AG04449 (cell line): ENCODE measurements around the gene TXNDC2.

Experiments used
- CTCF ChIA-PET: fragments of 350-600 bp; formaldehyde crosslinking; extraction: SDS; loops from one replicate; lab custom pipeline; 2021; ENCODE audit warnings: antibody characterized with exemption; lab: Yijun Ruan, JAX
- POLR2A ChIA-PET: fragments of 400-600, 350-600 bp; formaldehyde crosslinking; extraction: SDS; loops from one replicate; lab custom pipeline; 2020; ENCODE audit warnings: antibody characterized with exemption, inconsistent platforms; lab: Yijun Ruan, JAX
- DNase-seq: peaks from one replicate; pipeline ENCODE4 v3.0.0-alpha.2; 2010; ENCODE audit warnings: low read depth, low spot score
- H3K4me3 ChIP-seq: 2 replicates; pipeline ENCODE4 v1.5.1; 2011; ENCODE audit warnings: low read depth, mild to moderate bottlenecking, control low read depth, low read length
- CTCF ChIP-seq: IDR thresholded peaks from one replicate; pipeline ENCODE4 v1.5.1; 2011; ENCODE audit warnings: mild to moderate bottlenecking, moderate library complexity, low read length, control low read depth, inconsistent platforms; ENCODE audit not compliant: insufficient read depth; ENCODE audit errors: missing control alignments

Gene TXNDC2

GRCh38 chr18:9916808-9917207 is 31.0 kb downstream of the TXNDC2 start:
- POLR2A ChIA-PET, result no interaction called here
- CTCF ChIA-PET, result no interaction called here
- TF ChIP-seq CTCF, result no peak
- no peak for DNase-seq
- no peak overlapping the region for H3K4me3 ChIP-seq

GRCh38 chr18:9918016-9918680 is 32.4 kb downstream of the TXNDC2 start:
- ChIA-PET CTCF (no interaction called here), POLR2A (no interaction called here)
- H3K4me3 ChIP-seq, result no peak overlapping the region
- DNase-seq, result no peak
- no peak for TF ChIP-seq CTCF

GRCh38 chr18:9919564-9920232 is 33.9 kb downstream of the TXNDC2 start:
- no peak for DNase-seq
- H3K4me3 ChIP-seq, result no peak overlapping the region
- ChIA-PET POLR2A (no interaction called here), CTCF (no interaction called here)
- TF ChIP-seq CTCF, result no peak

- DNase-seq, result no peak
- ChIA-PET CTCF (interaction anchor here (1.3 kb wide), 1 partner anchor 151 kb away, joined by 3 read pairs; no protein-coding TSS in a partner anchor), POLR2A (interaction anchor here (0.6 kb wide), 1 partner anchor 152 kb away, joined by 3 read pairs; no protein-coding TSS in a partner anchor)
- no peak overlapping the region for H3K4me3 ChIP-seq
- TF ChIP-seq CTCF, result no peak
Observed at GRCh38 chr18:9922592-9923311, 37.0 kb downstream of the TXNDC2 start.

GRCh38 chr18:9924371-9924943 is 38.7 kb downstream of the TXNDC2 start:
- ChIA-PET CTCF (interaction anchor here (1.1 to 1.6 kb wide), 2 partner anchors 10 to 241 kb away, joined by 3 to 4 read pairs; no protein-coding TSS in a partner anchor), POLR2A (no interaction called here)
- no peak for DNase-seq
- TF ChIP-seq CTCF, result no peak
- H3K4me3 ChIP-seq, result no peak overlapping the region
